HG03103 (cell line): ENCODE measurements around the gene OAT.
A peak's percentile ranks its signal among the peaks of the same experiment; 100 is the strongest.

Source experiments
- ATAC-seq: cut with Tn5 transposase; IDR thresholded peaks from one replicate; pipeline ENCODE4 v1.9.1; 2021; ENCODE audit warnings: low read depth; ENCODE audit not compliant: unreplicated experiment

Gene OAT

GRCh38 chr10:124407456-124407855 lies 11.3 kb downstream of the OAT start:
- no peak for ATAC-seq

DNA sequence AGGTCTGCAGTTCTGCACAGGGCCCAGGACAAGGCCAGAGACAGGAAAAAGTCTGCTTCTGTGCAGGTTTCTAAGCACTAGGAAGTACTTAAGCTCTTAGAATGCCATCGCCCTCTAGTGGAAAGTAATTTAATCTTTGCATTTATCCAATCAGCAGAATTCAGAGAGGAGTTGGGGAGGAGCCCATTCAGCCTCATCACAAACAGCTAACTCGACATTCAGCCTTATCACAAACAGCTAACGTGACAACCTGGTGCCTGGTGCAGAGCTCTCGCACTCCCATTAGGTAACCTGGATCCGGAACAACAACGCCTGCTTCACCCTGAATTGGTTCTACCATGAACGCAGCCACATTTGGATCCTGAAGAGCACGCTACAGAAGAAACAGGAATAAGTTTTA lies 15.2 kb downstream of the OAT start:
- ATAC-seq: peak; percentile 85

DNA sequence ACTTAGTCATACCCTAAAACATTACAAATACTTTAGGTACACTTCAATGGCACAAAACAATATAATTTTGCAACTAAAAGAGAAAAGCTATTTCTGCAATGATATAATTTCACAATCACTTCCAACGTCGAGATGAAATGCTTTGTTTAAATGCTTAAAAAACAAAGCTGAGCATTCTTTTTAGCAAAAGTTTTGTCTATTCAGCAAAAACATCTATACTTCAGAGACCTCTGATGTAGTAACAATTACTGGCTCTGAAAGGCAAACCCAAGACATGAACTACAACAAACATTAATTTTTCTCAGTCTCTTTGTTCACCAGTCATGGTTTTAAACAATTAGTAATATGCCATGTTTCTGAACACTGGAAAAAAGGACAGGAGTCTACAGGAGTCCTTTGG lies 16.4 kb downstream of the OAT start:
- no peak for ATAC-seq

DNA sequence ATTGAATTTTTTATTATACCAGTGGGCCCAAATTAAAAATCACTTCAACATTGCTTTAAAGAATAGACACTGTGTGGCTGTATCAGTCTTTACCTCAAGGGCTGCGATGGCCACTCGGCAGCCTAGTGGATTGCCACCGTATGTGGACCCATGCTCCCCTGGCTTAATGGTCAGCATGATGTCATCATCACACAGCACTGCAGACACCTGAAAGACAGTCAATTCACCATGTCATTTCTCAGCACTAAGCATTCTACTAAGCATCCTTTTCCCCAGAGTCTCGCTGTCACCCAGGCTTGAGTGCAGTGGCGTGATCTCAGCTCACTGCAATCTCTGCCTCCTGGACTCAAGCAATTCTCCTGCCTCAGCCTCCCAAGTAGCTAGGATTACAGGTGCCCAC lies 17.1 kb downstream of the OAT start:
- no peak for ATAC-seq

GRCh38 chr10:124394583-124394982 lies 24.1 kb downstream of the OAT start:
- ATAC-seq: no peak

GRCh38 chr10:124392626-124393342 lies 25.9 kb downstream of the OAT start:
- ATAC-seq: no peak

GRCh38 chr10:124390471-124391187 lies 28.1 kb downstream of the OAT start:
- no peak for ATAC-seq

DNA sequence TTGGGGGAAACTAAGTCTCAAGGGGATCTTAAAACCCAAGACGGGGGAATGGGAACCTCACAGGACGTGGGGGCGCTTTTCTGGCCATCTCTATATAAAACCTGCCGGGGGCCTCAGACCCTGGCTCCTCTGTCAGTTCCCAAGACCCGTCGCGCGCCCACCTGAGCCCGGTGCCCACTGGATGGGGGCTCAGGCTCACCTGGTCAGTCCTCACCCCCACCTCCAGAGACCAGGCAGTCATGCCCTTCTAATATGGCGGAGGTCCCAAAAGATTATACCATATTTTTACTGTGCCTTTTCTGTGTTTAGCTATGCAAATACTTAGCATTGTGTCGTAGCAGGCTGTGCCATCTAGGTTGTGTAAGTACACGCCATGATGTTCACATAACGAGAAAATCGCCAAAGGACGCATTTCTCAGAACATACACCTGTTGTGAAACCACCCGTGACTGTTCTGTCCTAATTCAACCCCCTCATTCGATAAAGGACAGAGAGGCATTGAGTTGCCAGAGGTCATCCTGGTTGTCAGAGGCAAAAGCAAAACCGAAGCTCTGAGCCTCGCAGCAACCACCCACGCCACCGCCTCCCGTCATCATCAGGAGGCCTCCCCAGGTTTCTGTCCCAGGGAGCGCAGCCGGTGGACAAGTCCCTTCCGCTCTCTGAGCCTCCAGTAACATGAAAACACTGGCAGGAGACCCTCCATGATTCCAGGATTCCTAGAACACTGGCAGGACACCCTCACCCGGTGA lies 28.9 kb downstream of the OAT start:
- ATAC-seq: no peak

DNA sequence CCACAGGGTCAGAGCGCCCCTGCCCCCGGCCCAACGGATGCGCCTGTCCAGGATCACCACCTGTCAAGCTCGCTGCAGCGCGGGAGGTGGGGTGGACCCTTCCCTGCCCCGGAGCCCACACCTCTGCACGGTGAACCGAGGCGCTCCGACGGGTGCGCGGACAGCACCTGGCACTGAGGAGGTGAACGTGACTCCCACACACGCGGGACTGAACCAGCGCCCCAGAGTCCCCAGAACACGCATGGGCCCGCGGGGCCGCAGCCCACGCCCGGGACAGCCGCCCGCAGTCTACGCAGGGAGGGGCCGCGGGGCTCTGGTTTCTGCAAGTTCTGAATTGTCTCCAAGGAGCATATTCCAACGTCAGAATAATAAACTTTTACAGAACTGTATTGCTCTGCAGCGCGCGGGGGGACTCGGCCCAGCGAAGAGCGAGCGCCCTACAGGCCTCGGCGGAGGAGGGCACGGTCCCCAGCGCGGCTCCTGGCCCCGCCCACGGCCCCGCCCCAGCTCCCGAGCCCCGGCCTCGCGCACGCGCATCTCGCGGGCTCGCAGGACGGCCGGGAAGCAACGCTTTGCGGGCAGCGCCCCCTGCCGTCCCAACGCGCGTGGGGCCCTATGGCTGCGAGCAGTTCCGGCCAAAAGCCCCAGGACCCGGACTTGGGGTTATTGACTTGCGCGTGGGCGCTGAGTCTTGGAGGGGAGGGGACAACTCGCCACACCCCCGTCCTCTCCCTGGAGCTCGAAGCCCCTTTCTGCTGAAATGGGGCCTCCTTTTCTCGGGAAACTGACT lies 29.7 kb downstream of the OAT start:
- peak; percentile 85 for ATAC-seq

DNA sequence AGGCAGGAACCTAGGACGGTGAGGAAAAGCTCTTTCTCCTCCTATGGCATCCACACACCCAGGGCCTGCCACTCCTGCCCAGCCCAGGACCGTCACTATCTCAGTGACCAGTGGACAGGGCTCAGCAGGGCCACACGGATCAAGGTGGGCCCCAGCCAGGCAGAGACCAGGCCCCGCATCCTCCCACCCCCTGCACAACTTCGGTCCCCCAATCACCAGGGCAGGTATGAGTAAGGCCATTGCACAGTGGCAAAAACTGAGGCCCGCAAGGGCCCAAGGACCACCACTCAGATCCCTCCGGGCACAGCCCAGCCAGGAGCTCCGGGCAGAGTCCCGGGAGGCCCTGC lies 30.3 kb downstream of the OAT start:
- ATAC-seq: no peak

DNA sequence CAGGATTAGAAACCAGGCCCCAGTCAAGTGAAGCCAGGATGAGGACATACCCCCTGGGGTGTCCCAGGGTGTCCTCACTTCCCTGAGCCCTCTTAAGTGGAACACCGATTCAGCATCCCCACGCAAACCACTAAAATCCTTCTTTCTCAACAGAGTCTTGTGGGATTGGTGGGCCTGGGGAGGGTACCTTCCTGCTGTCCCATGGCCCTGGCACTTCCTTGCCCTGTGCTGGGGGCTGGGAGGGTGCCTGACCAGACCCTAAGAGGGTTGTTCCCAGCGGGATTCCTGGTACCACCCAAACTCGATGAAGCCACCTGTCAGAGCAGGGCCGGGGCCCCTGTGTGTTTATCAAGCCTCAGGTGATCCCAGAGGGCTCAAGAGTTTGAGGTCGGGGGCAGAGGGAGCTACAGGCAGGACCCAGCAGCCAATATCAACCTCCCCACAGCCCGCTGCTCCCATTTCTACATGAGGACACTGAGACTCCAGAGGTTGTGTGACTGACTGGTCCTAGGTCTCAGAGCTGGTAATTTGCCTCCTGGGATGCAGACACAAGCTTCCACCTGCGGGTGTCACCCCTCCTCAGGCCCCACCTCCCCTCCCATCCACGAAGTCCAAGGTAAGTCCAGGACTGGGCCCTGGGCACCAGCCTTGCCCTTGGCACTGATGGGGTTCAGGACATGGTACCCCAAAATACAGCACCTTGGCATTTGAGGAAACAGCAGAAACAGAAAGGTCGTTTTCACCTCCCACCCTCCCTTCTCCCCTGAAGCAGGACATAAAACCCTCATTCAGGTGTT lies 31.4 kb downstream of the OAT start:
- ATAC-seq: no peak

- no peak for ATAC-seq
These were observed 32.3 kb downstream of the OAT start for GRCh38 chr10:124386186-124387077.

DNA sequence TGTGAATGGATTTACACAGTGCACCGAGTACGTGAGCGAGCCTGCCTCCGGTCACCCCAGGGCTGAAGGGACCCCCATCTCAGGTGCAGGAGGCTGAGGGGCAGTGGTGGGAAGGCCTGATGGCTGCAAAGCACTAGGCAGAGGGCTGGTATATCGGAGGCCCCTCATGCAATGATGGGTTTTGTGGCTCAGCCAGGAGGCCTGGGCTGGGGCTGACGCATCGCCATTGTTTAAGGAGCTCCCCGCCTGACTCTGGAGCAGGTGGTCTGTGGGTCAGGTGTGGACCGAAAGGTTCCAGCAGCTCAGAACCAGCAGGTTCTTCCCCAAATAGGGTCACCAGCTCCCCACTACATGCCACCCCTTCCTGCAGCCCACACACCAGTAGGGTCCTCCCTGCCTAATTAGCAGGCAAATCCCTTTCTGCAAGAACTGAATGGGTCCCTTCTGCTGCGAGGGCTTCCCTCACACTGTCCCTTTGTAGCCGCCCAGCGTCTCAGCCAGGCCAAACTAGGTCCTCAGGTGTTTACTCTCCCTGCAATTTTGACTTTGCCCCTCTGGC lies 33.0 kb downstream of the OAT start:
- ATAC-seq: no peak

DNA sequence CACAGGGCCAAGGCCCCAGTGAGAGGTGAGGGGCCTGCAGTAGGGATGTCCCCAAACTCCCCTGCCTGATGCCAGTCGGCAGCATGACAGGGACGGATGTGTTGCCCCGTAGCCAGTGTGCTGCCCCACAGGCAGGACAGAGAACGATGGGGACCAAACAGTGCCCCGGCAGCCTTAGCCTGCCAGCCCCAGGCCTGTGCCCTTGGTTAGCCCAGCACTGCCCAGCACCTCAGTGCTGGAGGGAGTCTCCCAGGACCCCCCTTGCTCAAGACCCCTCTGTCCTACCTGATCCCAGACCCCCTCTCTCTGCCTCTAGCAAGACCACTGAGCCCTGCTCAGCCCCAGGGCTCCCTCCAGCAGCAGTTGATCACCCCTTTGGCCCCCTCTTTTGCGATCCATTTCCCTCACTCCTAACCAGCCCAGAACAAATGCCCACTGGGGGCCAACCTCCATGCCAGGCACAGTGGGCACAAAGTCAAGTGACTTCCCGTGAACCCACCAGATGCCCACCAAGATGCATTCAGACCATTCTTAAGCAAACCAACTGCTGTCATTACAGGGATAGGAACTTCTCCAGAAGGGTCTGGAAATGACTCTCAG lies 34.0 kb downstream of the OAT start:
- no peak for ATAC-seq

DNA sequence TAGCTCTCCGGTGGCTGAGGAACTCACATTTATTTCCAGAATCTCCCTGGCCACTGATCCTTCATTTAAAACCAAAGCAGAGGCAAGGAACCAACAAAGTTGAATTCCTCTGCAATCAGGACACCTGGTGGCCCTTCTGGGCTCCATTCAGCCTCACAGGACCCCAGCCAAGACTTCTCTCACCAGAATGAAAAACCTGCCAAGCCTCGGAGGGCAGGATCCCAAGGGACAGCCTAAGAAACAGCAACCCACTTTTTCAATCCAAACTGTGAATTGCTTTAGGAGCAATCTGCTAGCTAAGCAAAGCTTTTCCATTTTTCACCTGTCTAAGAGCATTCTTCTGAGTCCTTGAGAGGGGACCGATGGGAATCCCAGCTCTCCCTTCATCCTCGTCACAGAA lies 34.6 kb downstream of the OAT start:
- no peak for ATAC-seq

DNA sequence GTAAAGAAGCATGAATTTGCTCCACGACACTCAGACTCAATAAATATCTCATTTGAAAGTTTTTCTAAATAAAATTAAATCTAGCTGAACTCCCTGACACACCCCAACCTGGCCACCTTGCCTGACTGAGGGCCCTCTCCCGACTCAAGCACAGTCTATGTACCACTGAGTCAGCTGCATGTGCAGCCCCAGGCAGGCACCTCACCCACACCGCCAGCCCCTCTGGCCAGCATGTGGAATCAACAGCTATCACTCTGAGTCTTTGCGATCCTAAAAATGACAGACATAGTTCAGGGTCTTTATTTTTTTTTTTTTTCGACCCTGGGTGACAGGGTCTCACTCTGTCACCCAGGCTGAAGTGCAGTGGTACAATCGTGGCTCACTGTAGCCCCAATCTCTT lies 35.2 kb downstream of the OAT start:
- ATAC-seq: no peak

DNA sequence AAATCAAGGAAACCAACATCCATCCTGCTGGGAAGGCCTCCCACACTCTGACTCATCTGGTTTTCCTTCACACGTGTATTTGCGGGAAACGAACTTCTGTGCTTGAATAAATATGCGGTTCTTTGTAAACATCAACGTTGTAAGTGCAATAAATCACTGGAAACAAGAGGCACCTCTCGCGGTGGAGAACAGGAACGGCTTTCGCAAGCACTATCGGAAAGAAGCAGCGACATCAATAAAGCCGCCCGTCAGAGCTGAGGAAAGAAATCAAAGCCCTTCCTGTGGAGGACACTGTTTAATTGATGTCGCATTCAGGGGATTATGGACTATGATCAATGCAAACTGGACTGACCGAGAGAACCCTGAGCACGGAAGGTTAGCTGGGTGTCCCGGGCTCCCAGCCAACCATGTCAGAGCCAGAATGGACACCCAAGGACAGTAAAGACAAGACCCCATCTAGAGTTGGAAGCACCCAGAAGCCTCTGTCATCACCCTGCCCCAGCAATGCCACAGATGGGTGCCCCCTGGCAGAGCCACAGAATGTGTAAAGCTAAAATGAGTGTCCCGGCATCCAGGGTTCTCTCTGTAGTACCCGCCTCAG lies 37.6 kb downstream of the OAT start:
- ATAC-seq: no peak
